Thyroid gland (tissue), 4 donors: Measurements from ENCODE around the gene DLG2.

ENCODE experiments used
- POLR2A ChIP-seq, 2 donors: fragments of 450-650 bp; IDR thresholded peaks; one replicate each; pipeline ENCODE4 v1.6.1; 2017; ENCODE audit warnings: antibody characterized with exemption in 2 of 2, mild to moderate bottlenecking in 2 of 2, moderate library complexity in 1 of 2
- TF ChIP-seq, protein P1 (sequence below), 6 experiments: fragments of 200-600 bp in 3 of 6; fragments of 450-650 bp in 3 of 6; sonication (generic) in 3 of 6; IDR thresholded peaks; one replicate each; pipeline ENCODE4 v1.5.1; 2016 to 2019; ENCODE audit warnings: antibody characterized with exemption in 6 of 6, mild to moderate bottlenecking in 2 of 6, inconsistent platforms in 1 of 6, moderate library complexity in 1 of 6

DNA sequence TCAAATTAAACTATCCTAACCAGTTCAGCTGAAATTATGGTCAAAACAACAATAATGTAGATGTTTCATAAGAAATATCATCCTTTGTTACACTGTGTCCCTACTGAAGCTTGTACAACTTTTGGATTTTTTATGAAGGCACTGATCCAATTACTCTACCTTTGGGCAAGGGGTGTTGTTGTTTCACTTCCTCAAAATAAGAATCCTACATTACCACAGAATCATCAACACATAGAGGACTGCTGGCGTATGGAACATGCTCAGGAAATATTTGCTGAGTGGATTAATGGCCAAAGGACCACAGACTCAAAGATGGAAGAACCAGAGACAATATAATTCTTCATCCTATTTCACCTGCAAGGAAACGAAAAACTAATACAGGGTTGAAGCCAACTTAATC, 1433.4 kb downstream of the DLG2 start:
- no peak for TF ChIP-seq POLR2A (IDR thresholded peaks at IDR 0.05)
- TF ChIP-seq, protein P1, sequence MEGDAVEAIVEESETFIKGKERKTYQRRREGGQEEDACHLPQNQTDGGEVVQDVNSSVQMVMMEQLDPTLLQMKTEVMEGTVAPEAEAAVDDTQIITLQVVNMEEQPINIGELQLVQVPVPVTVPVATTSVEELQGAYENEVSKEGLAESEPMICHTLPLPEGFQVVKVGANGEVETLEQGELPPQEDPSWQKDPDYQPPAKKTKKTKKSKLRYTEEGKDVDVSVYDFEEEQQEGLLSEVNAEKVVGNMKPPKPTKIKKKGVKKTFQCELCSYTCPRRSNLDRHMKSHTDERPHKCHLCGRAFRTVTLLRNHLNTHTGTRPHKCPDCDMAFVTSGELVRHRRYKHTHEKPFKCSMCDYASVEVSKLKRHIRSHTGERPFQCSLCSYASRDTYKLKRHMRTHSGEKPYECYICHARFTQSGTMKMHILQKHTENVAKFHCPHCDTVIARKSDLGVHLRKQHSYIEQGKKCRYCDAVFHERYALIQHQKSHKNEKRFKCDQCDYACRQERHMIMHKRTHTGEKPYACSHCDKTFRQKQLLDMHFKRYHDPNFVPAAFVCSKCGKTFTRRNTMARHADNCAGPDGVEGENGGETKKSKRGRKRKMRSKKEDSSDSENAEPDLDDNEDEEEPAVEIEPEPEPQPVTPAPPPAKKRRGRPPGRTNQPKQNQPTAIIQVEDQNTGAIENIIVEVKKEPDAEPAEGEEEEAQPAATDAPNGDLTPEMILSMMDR (IDR thresholded peaks at IDR 0.05), result no peak
